Activated CD8-positive, alpha-beta memory T cell treated with anti-CD3 and anti-CD28 coated beads for 36 hours (primary cell): Measurements from ENCODE around the gene KLHL40. TPM values are rescaled to one million over a fixed set of nuclear protein-coding genes. Genes with fewer than 3 reads are reported as not detected.

ENCODE experiments used
- CTCF ChIA-PET: fragments of 350-600 bp; sonication (Branson Sonifier 250); formaldehyde crosslinking; loops from one replicate; lab custom pipeline; 2021; ENCODE audit warnings: antibody characterized with exemption; lab: Charles Lee
- POLR2A ChIA-PET: fragments of 350-600 bp; sonication (Branson Sonifier 250); formaldehyde crosslinking; loops from one replicate; lab custom pipeline; 2021; ENCODE audit warnings: antibody characterized with exemption; lab: Charles Lee
- total RNA-seq, 2 experiments: library from RNA; stranded (reverse); gene quantifications; one replicate each; pipeline ENCODE4 v1.2.3, GENCODE V29; 2021

KLHL40 gene
- total RNA-seq, 2 experiments from 2014 or later = not detected

DNA sequence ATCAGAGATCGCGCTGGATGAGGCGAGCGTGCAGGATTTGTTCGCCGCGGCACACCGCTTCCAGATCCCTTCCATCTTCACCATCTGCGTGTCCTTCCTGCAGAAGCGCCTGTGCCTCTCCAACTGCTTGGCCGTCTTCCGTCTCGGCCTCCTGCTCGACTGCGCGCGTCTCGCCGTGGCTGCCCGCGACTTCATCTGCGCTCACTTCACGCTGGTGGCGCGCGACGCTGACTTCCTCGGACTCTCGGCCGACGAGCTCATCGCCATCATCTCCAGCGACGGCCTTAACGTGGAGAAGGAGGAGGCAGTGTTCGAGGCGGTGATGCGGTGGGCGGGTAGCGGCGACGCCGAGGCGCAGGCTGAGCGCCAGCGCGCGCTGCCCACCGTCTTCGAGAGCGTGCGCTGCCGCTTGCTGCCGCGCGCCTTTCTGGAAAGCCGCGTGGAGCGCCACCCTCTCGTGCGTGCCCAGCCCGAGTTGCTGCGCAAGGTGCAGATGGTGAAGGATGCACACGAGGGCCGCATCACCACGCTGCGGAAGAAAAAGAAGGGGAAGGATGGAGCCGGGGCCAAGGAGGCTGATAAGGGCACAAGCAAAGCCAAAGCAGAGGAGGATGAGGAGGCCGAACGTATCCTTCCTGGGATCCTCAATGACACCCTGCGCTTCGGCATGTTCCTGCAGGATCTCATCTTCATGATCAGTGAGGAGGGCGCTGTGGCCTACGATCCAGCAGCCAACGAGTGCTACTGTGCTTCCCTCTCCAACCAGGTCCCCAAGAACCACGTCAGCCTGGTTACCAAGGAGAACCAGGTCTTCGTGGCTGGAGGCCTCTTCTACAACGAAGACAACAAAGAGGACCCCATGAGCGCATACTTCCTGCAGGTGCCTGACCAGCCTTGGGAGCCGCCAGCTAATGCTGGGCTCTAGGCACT lies 819 bp downstream of the KLHL40 start:
- ChIA-PET CTCF (no interaction called here), POLR2A (no interaction called here)

DNA sequence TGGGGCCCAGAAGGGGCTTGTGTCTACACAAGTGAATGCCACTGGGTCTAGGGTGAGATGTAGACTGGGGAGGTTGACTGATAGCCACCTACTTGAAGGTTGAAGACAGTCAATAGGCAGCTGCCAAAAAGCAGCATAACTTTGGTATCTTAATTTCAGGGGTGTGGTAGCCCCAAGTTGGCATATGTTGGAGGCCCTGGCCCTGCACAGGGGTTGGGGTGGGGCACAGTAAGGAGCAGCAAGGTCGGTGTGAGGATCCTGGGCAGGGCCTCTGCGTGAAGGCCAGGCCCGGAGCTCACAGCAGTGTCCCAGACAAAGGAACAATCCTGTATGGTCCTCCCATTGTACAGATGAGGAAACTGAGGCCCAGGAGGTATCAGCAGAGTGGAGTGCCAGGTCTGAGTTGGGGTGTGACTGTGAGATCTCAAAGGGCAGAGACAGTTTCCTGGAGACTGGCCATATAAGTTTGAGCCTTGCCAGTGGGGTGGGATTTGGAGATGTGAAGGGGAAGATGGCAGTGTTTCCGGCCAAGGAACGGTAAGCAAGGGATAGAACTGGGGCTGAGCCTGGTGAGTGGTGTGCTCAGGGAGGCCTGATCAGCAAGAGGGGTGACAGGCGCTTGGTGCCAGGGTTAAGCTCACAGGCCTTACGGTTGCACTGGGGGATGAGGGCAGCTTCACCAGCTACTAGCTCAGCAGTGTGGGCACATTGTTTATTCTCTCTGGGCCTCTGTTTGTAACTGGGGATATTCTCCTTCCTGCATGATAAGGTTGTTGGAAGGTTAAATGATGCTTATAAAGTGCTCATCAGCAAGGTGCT lies 1.7 kb downstream of the KLHL40 start:
- ChIA-PET POLR2A (no interaction called here), CTCF (no interaction called here)

DNA sequence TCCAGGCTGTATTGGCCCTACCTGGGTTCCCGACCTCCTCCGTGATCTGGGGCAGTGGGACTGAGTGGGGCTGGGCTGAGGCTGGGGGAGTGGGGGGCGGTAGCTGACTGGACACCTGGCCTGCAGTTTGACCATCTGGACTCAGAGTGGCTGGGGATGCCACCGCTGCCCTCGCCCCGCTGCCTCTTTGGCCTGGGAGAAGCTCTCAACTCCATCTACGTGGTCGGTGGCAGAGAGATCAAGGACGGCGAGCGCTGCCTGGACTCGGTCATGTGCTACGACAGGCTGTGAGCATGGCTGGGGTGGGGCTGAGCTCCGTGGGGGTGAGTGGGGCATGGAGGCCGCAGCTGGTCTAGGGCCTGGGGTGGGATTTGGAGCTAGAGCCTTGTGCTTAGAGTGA lies 2.7 kb downstream of the KLHL40 start:
- POLR2A ChIA-PET = no interaction called here

DNA sequence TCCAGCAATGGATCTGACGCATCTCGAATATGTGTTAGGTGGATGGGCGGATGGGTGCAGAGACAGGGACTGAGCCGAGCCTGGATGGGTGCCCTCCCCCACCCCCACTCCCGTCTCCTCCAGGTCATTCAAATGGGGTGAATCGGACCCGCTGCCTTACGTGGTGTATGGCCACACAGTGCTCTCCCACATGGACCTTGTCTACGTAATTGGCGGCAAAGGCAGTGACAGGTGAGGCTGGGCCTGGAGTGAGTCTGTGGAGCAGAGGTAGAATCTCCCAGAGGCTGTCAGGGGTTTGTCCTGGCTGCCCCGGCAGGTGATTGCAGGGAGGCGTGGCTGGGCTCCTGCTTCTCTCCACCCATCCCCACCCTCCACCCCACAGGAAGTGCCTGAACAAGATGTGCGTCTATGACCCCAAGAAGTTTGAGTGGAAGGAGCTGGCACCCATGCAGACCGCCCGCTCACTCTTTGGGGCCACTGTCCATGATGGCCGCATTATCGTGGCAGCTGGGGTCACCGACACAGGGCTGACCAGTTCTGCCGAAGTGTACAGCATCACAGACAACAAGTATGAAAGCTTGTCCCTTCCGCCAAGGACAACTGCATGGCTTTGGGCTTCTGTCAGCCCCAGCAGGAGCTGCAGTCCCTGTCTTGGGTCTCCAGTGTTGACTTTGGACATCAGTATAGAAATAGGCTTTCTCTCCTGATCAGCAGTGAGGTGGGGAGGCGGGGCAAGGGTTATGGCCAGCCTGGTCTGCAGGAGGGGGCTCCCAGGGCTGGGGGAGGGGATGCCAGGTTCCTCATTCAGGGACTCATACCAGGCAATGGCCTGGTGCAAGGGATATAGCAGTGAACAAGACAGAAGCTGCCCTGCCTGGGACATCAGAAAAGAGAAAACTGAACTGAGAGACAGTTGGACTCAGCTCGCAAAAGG lies 3.4 kb downstream of the KLHL40 start:
- POLR2A ChIA-PET = no interaction called here
- CTCF ChIA-PET = interaction anchor here (0.9 kb wide), 1 partner anchor 10 kb away, joined by 3 read pairs; no protein-coding TSS in a partner anchor

More for the DNA sequence above, 2.7 kb downstream of the KLHL40 start:
- CTCF ChIA-PET = no interaction called here

DNA sequence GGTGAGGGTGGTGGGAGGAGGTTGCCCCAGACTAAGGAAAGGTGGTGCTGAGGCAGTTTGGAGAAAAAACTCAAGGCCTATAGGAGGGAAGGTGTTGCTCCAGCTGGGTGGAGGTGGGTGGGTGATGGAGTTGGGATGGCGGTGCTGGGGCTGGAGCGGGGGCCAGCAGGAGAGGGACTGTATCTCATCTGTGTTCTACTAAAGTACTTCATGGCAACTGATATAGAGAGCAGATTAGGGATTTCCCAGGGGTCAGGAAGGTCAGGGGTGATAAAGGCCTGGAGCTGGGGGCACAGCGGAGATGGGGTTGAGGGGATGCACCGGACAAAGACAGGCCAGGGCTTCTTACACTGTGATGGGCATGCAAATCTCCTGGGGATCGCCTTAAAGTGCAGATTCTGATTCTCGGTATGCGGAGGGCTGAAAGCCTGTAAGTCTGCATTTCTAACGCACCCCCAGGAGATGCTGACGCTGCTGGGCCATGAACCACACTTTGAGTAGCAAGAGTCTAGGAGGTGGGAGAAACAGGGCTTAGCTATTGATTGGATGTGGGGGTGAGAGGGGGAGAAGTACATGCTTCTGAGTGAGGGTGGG lies 4.2 kb downstream of the KLHL40 start:
- ChIA-PET CTCF (interaction anchor here (0.9 kb wide), 1 partner anchor 10 kb away, joined by 3 read pairs; no protein-coding TSS in a partner anchor), POLR2A (no interaction called here)

DNA sequence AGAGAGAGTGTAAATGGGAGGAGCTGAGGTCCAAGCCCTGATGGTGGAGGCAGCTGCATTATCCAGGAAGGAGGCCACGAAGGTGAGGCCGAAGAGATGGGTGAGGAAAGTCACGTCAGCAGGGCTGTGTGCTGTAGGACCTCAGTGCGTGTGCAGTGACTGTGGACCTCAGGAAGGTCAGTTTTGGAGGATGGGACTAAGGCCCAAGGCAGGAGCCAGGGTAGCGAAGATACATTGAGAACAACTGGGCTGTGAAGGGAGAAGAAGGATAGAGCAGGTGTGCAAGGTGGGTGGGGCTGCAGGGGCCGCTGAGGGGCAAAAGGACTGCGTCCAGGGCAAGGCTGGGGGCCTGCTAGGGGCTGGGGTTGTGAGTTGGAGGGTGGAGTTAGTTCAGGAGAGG lies 4.9 kb downstream of the KLHL40 start:
- ChIA-PET CTCF (no interaction called here), POLR2A (interaction anchor here (0.5 kb wide), 1 partner anchor 20 kb away, joined by 4 read pairs; no protein-coding TSS in a partner anchor)

DNA sequence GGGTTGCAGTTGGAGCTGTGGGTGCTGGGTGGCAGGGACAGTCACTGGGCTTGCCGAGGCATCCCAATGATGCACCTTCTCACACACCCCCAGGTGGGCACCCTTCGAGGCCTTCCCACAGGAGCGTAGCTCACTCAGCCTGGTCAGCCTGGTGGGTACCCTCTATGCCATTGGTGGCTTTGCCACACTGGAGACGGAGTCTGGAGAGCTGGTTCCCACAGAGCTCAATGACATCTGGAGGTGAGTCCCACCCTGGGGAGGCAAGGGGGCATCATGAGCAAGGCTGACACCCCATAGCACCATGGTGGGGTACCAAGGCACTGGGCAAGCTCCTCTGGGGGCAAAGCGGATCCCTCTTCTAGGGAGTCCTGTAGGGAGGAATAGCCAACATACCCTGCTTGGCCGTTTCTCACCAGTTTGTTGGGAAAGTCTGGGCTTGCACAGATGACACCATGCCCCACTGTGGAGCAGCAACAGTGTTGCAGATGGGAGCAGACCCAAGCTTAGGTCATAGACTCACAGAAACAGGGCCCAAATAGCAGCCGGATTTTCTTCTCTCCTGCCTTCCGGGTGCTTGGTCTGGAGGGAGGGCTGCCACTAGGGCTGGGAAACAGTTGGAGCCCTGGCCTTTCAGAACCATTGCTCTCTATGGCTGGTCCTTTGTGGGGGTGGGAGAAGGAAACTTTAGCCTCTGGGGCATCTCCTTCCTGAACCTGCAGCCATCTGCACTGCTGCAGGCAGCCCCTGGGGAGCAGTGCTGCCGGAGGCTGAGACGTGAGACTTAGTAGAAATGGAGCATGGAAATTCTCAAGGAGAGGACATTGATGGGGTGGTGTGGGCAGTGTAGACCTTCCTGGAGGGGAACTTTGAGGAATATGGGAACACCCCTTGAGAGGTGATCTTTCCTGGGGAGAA lies 5.7 kb downstream of the KLHL40 start:
- POLR2A ChIA-PET = no interaction called here
- CTCF ChIA-PET = no interaction called here

DNA sequence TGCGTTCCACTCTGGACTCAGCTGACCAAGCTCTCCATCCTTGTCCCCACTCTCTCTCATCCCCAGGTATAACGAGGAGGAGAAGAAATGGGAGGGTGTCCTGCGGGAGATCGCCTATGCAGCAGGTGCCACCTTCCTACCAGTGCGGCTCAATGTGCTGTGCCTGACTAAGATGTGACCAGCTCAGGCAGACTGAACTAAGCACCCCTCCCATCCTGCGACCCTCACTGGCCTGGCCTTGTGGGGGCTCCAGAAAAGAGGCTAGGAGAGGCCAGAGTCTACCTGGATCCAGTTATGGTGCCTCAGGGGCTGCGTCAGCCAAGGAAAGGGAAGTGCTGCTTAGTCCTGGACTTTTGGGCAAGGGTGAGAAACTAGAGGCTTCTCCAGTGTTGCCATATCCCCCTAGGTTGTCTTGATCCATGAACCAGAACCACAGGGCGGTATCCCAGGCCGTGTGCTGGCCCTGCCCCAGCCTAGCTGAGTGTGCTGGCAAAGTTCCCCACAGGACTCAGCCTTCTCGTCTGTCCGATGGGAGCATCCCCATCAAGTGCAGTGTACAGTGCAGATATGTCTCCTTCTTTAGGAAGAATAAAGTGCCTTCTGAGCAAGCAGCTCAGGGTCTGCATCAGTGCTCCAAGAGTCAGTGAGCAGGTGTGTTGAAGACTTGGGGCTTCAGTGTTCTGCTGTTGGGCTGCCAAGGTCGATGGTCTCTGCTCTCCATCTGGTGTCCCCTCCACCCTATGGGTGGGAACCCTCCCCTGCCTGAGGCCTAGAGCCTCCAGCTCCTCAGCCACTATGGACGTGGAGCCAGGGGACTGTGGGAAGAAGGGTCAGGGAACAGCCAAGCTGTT lies 6.7 kb downstream of the KLHL40 start:
- POLR2A ChIA-PET = no interaction called here

DNA sequence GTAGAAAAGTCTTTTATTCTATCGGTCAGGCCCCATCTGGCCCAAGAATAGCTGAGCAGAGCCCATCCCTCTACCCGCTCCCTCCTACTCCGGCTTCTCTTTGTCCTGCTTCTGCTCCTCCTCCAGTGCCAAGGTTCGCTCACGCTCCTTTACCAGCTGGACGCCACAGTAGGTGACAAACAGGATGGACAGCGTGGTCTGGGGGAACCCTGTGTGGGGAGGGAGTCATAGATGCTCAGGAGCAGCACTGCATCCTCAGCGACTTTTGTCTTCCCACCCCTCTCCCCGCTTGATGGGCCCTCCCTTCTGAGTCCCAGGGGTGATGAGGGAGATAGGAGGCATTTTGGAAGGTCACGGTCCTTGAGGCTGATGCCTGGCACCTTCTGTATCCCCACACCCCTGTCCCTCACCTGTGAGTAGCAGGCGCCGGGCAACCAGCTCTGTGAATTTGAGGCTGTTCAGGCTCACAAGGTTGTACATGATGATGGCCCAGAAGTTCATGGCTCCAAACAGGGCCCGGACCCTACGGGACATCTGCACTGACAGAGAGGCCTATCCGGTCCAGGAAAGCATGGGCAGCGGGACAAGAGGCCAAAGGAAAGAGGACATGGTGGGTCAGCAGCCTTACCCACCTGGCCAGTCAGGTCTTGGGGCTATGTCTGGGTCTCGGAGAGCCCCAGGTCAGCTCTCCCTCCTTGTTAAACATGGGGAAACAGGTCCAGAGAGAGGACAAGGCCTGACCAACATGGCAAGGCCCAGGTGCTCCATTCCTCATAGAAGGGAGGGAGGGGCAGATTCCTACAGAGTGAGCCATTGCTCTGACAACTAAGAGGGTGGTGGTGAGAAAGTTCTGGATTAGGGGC lies 7.6 kb downstream of the KLHL40 start:
- CTCF ChIA-PET = no interaction called here
- POLR2A ChIA-PET = no interaction called here

More for the DNA sequence above, 6.7 kb downstream of the KLHL40 start:
- CTCF ChIA-PET = no interaction called here

DNA sequence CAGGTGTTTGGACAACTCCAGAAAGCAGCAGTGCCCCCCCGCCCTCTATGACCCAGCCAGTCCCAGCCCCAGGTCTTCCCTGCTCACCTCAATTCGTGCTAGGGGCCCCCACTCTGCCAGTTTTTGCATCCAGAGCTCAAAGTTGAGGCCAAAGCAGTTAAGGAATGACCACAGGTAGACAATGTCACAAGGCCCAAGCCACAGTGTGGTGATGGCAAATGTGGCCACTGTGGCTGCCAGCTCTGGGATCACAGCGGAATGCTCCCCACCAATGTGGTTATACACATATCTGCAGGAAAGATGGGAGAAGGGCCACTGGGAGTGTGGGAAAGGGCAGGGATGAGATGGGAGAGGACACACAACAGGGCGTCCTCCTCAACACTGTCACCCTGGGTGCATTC lies 8.2 kb downstream of the KLHL40 start:
- ChIA-PET POLR2A (no interaction called here), CTCF (no interaction called here)

DNA sequence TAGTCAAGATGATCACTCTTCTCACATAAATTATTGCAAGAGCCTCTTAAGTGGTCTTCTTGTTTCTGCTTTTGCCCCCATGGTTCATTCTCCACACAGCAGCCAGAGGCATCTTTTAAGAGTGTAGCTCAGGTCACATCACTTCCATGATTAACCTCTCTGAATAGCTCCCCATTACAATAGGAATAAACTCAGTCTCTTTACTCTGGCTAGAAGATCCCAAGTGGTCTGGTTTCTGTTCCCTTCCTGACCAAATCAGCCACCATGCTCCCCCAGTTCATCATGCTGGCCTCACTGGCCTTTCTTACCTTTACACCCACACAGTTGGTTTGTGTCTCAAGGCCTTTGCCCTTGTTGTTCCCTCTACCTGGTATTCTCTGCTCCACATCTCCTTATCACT lies 9.0 kb downstream of the KLHL40 start:
- ChIA-PET POLR2A (no interaction called here), CTCF (no interaction called here)

DNA sequence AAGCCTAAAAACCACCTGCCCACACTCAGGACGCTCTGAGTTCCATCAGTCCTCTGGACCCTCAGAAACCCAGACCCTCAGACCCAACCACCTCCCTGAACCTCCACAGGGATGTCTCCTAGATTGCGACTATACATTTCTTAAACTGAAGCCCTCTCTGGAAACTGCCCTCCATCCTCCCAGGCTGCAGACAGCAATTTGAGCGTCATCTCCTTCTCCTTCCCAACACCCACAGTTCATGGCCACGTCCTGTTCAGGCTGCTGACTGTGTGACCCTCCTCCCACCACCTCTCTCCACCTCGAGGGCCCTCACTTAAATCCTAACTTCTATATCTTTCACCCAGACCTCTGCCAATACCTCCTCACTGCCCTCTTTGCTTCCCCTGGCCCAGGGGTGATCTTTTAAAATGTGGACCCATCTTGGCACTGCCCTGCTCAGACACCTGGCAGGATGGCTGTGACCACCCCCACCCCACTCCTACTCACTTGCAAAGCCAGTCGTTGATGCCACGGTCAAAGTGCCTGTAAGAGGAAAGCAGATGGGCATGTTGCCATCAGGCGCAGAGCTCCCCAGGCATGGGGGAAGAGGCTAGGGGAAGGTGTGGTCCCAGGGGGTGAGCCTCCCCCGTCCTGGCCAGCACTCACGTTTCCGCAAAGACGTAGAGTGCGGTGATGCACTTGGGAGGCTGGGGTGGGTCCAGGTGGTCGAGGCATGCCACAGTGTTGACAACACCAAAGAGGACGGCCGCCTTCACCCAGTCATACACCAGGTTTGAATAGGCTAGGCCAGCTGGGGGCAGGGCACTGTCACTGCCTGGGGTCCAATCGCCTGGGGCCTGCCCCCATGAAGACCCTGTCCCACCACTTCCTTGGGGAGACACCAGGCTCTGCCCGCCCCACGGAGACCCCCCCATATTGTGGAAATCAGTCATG lies 11.3 kb downstream of the KLHL40 start:
- ChIA-PET POLR2A (no interaction called here), CTCF (no interaction called here)

DNA sequence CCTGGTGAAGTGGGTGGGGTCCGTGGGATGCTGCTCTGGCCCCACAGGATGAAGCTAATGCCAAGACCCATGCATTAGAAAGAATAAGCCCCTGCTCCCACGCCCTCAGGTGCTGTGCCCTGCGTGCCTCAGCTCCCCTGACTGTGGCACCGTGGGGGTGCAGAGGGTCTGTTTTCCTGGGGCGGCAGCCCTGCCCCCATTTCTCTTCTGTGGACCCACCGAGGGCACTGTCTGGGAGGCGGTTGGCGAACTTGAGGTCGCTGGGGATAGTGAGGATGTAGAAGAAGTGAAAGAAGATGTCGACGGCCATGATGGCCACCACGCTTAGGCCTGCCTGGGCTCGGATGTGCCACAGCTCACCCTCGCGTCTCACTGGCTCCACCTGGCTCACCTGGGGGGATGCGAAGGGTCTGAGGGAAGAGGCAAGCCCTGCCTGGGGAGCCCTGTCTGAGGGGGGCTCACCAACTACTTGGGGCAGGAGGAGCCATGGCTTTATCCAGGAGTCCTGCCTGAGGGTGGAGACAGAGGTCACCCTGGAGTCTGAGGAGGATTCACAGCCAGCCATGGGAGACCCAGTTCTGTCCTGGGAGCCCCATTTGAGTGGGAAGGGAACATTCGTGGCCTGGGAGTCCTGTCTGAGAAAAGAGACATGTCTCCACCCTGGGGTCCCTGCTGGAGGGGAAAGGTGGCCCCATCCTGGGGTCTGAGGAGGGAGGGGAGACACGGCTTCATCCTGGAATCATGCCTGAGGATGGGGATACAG lies 12.1 kb downstream of the KLHL40 start:
- ChIA-PET POLR2A (no interaction called here), CTCF (no interaction called here)

DNA sequence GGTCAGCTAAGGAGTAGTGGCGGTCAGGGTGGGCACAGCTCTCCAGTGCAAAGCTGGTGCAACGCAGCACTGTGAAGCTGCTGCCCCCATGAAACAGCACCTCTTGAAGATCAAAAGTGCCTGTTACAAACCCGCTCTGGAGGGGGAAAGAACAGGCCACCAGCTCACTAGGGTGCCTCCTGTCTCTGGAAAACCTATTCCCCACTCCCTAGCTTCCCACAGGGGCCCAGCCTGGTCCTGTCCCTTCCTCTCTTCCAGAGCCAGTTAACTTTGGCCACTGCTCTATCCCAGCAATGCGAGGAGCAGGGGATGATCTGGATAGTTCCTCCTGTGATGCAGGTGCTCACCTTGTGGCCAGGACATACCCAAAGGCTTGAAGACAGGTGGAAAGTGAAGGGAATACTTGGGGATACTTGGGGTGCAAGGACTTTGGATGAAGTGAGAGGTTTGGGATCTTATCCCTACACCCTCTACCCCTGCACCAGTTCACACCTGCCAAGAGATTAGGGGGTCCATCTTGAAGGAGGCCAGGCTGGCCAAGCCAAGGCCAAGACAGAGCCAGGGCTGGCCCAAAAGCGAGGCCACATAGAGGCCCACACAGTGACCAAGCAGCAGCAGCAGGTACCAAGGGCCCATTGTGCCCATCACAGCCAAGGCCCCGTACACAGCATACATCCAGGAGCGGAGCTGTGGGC lies 13.0 kb downstream of the KLHL40 start:
- CTCF ChIA-PET = interaction anchor here (0.8 to 1.2 kb wide), 2 partner anchors 9 to 19 kb away, joined by 3 read pairs; no protein-coding TSS in a partner anchor
- POLR2A ChIA-PET = no interaction called here
